HS-5 (cell line): ENCODE measurements around the gene HSD11B1L.
A peak's percentile ranks its signal among the peaks of the same experiment; 100 is the strongest.
"Not testable (repeated sequence)": the region's sequence is repeated elsewhere in the genome, so short reads cannot be mapped to it uniquely, and the experiment has no call there.

Source experiments
- DNase-seq: peaks from one replicate; pipeline ENCODE4 v3.0.0-alpha.2; 2012; ENCODE audit warnings: low read depth

The HSD11B1L gene

DNA sequence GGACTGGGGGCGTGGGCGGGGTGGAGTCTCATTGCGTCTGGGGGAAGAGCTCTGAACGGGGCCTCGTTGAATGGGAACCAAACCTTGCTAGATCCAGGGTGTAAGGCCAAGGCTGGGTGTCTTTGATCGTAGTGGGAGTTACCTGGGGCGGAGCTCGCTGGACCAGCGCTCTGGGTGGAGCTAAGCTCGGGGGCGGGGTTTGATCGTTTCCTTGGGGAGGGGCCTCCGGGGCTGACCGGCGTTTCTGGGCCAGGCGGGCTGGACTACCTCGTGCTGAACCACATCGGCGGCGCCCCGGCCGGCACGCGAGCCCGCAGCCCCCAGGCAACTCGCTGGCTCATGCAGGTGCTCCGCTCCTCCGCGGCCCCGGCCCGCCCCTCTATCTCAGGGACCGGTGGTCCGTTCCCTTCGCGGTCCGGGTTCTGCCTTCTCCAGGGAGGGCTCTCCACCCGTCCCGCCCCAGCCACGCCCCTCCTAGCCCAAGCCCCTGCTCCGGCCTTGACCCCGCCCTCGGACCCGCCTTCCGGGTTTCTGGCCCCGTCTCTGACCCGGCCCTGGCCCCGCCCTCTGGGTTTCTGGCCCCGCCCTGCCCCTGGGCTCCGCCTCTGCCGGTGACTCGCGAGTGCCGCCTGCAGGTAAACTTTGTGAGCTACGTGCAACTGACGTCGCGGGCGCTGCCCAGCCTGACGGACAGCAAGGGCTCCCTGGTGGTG is 6.0 kb downstream of the HSD11B1L start:
- DNase-seq = no peak

DNA sequence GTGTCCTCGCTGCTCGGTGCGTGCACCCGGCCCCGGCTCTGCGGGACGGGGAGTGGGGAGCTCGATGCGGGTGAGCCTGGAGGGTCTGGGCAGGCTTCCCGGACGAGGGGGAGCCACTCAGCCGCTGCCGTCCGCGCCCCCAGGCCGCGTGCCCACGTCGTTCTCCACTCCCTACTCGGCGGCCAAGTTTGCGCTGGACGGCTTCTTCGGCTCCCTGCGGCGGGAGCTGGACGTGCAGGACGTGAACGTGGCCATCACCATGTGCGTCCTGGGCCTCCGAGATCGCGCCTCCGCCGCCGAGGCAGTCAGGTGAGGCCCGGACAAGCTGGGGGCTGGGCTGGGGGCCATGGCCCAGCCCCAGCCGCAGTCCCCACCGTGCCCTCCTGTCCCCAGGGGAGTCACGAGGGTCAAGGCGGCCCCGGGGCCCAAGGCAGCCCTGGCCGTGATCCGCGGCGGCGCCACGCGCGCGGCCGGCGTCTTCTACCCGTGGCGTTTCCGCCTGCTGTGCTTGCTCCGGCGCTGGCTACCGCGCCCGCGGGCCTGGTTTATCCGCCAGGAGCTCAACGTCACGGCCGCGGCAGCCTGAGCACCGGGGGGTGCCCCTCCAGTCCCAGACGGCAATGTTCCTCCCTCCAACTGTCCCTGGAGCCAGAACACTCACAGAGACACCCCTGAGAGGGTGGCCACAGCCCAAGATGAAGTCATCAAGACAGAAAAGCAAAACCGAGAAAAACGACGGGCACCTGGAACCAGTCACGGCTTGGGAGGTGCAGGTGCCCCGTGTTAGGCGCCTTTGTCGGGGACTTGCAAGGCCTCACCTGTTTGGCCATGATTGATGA is 6.8 kb downstream of the HSD11B1L start:
- DNase-seq = no peak

DNA sequence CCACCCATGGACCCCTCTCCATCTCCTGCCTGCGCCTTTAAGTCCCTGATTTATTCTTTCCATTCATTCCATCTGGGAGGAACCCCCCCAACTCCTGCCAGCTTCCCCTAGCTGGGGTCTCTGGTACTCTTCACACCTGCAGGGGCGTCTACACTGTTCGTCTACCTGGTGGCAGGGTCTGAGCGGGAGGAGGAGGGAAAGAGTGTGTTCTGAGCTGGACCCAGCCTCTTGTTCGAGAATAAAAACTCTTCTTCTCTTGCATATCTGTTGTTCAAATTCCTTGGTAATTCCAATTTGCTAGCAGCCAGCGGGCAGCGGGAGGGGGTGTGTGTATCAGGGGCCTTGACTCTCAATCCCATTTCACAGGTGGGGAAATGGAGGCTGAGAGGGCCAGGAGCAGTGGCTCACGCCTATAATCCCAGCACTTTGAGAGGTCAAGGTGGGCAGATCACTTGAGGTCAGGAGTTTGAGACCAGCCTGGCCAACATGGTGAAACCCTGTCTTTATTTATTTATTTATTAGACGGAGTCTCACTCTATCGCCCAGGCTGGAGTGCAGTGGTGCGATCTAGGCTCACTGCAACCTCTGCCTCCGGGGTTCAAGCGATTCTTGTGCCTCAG is 7.5 kb downstream of the HSD11B1L start:
- DNase-seq = not testable (repeated sequence)

DNA sequence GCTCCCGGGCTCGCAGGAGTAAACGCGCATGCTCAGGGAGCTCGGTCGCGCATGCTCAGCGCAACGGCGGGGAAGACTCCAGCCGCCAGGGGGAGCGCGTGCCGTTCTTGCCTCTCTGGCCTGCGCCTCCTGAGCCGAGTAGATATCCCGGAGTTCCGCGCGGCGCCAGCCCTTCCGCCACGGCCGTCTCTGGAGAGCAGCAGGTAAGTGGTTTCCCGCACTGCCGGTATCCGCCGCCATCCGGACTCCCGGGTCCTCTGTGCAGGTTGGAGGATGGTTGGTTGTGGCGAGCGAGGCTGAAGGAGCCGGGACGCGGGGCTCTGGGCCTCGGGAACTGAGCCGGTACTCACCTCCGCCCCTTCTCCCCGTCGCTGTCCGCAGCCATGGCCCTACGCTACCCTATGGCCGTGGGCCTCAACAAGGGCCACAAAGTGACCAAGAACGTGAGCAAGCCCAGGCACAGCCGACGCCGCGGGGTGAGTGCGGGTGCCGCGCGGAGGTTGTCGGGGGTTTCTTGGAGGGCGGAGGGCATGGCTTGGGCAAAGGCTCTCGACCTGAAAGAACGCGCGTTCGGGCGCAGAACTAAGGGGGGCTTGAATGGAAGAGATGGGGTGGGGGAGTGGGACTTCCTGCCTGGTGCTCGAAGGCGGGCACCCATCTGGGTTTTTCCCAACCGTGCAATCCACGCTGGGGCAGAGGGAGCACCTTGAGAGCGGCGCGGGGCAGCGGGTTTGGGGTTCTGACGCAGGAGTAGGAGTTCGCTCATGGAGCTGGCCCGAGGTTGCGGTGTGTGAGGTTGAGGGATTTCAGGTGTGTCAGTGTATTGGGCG is 9.5 kb downstream of the HSD11B1L start, which contains the start of gene RPL36:
Gene RPL36 (plus strand): TSS at position 171 of the 830 bp plus-strand sequence. CDS start 213 bp downstream, at position 384.
- peak; percentile 76 for DNase-seq

DNA sequence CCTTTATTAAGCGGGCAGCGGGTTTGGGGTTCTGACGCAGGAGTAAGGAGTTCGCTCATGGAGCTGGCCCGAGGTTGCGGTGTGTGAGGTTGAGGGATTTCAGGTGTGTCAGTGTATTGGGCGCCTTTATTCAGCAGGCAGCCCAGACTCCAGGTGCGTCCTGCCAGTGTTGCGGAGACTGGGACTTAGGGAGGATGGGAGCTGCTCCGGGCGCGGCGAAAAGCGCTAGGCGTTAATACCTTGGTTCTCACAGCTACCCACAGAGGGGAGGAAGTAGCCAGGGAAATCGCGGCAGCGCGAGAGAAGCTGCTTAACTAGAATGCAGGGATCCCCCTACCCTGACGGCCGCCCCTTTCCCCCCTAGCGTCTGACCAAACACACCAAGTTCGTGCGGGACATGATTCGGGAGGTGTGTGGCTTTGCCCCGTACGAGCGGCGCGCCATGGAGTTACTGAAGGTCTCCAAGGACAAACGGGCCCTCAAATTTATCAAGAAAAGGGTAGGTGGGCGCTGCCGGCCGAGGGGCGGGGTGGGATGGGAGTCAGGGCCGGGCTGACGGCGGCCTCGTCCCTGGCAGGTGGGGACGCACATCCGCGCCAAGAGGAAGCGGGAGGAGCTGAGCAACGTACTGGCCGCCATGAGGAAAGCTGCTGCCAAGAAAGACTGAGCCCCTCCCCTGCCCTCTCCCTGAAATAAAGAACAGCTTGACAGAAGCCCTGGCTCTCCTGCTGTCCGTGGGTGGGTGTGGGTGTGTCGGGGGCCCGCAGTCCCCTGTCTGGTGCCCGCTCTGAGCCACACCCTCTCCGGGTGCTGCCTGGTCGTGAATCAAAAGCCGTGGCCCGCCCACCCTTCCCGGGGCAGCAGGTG is 10.4 kb downstream of the HSD11B1L start:
- DNase-seq = no peak

DNA sequence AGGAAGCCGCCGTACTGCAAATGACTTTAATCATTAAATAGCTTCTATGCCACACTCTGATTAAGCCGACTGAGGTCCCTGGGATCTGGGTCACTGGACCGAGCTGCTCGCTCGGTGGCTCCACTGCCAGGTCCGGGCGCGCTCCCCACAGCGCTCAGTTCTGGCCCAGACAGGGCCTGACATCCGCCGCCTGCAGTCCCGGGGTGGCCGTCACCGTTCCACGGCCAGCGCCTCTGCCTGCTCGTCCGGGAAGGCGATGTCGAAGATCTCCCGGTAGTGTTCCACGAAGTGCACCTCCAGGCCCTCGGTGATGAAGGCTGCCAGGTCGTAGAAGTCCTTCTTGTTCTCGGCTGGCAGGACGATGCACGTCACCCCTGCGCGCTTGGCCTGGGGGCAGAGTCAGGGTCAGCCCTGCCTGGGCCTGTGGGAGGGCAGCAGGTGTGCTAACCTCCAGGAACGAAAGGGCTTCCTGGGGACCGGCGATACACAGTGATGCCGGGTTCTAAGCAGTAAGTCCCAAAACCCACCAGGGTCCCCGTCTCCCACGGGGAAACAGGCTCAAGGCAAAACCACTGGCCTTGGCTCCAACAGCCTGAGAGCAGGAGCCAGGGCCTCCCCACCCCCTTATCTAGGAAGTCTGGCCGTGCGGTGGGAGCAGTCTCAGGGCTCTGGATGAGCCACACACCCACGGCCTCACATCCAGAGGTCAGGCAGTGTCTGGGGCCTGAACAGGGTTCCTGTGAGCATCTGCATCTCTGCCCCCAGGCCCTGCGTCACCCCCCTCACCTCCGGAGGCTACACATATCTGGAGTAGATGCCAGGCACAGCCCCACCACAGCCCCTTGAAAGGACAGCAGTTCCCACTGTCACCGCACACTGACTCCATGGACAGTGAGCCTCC is 11.2 kb downstream of the HSD11B1L start:
- no peak for DNase-seq

DNA sequence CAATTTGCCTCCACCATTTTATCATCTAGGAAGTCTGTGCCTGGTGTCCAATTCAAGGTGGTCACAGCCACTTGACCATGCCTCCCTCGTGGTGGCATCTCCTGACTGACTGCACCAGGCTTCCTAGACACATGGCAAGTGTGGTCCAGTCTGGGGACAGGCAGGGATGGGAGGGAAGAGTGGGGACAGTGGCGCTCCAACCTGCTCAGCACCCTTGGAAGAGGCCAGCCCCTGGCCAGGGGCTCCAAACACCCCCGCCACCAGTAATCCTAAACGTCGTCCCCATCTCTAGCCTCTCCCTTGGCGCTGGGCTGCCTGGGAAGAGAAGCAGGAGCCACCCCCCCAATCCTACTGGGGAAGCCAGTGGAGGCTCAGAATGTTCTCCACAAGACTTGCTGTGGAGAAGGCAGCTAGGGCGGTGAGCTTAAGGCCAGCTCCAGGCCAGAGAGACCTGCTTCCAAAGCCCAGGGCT is 11.9 kb downstream of the HSD11B1L start:
- no peak for DNase-seq

DNA sequence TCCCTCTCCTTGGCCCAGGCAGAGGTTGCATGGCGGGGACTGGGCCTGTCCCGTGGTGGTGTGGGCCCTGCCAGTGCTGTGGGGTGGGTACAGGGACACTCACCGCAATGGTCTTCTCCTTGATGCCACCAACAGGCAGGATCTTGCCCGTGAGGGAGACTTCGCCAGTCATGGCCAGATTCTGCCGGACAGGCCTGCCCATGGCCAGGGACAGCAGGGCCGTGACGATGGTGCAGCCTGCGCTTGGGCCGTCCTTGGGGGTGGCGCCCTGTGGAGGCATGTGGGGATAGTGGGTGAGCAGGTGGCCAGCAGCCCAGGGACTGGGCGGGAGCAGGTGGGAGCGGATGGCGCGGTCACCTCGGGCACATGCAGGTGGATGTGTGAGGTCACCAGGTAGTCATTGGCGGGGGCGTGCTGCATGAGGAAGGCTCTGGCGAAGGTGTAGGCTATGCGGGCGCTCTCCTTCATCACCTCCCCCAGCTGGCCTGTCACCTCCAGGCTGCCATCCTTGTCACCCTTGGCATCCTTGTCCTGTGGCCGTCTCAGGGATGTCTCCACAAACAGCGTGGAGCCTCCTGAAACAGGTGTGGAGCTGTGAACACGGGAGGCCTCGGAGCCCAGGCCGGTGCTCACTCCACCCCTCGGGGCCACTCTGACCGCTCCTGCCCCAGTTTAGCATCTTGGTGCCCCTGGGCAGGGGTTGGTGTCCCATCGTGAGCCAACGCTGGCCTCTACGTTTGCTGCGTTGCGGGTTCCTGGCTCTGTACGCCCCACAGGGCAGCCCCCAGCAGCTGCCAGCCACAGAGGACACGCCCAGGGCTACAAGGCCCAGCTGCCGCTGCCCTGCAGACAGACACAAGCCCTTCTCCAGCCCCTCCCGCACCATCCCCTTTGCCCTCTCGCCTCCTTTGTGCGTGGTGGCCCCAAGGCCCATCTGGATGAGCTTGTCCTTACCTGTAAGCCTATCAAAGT is 12.7 kb downstream of the HSD11B1L start:
- no peak for DNase-seq

DNA sequence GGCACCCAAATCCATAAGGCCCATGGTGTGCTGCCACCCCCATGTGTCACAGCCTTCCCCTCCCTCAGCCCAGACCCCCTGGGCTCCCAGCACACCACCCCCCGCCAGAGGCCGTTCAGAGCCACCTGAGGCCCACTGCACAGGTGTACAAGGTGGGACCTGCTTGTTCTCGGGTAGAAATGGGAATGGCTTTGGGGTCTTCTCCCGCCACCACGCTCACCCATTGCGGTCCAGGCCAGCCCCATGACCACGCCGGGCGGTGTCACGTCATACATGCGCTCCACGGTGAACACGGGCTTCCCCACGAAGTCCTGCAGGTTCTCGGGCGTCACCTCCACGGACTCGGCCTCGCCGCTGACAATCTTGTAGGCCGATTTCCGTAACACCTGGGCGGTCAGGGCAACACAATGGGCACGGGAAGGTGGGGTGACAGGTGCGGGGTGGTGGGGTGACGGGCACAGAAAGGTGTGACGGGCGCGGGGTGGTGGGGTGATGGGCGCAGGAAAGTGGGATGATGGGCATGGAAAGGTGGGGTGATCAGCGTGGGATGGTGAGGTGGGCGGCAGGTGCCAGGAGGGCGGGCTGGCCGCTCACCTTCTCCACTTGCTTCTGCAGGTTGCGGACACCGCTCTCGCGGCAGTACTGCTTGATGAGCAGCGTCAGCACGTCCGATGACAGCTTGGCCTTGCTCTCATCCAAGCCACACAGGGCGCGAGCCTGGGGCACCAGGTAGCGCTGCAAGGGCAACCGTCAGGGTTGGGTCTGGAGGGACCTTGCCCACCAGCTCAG is 13.5 kb downstream of the HSD11B1L start:
- no peak for DNase-seq

DNA sequence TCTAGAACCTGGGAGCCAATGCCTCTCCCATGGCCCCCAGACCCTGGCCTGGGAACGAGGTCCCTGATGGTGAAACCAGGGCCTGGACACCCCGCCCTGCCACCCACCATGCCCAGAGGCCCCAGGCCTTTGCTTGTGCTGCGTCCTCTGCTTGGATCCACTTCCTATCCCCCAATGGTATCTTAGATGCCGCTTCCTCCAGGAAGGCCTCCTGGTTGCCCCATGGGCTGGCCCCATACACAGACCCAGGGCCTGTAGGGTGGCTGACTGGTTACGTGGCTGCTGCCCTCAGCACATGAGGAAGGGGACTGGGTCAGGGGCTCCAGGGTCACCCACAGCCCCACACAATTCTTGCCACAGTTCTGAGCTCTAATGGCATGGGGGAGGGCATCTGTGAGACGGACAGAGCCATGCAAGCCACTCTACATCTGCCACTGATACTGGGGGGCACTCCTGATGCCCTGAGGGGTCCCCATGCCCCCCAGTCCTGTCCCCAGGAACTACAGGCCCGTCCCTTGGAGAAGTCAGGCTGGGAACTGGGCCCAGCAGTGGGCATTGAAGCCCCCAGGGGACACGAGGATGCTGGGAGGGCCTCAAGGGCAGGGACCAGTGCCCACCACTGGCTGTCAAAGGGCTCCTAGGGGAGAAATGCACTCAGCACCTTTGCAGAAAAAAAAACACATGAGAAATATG is 14.3 kb downstream of the HSD11B1L start:
- no peak for DNase-seq

DNA sequence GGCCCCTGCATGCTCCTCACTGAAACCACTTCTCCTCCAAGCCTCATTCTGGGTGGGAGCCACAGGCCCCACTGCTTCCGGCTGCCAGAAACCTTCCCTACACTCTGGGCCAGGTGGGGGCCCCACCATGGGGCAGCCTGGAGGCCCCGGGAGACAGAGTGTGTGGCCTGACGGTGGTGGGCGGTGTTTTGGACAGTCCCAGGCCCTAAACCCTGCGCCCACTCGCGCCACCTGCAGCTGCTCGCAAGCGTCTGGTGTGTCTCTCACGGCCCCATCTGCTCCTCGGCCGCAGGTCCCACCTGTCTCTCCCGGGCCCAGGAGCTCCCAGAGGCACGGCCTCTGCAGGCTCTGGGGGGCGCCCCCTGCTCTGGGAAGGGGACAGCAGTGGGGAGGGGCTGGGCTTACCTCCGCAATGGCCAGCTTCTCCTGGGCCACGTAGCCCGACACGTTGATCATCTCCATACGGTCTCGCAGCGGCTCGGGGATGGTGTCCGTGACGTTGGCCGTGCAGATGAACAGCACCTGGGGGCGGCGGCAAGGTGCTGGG is 14.9 kb downstream of the HSD11B1L start:
- DNase-seq = no peak

DNA sequence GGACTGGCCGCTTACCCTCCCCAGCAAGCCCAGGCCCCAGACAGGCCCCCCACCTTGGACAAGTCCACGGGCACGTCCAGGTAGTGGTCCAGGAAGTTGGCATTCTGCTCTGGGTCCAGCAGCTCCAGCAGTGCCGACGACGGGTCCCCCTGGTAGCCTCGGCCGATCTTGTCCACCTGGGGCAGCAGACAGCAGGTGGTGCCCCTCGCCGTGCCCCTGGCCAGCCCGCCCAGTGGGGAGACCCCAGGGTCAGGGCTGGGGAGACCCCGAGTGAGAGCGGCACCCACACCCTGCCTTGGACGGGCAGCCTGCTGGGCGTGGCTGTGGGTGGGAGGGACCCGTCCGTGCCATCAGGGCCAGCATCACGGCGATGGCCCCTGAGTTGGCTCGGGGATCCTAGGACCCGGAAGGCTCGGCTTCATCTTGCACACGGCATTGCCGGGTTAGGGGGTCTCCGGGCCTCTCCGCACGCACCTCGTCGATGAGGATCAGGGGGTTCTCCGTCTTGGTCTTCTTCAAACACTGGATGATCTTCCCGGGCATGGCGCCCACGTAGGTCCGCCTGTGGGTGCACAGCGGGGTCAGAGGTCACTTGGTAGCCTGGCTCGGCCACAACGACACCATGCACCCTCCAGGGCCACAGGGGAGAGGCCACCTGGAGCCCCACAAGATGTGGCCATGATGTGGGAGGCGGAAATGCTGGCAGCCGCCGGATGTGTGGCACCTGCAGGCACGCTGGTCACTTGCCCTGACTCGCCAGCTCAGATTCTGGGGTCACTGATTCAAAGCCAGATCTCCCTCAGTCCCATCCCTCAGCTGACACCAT is 15.6 kb downstream of the HSD11B1L start:
- DNase-seq = no peak

DNA sequence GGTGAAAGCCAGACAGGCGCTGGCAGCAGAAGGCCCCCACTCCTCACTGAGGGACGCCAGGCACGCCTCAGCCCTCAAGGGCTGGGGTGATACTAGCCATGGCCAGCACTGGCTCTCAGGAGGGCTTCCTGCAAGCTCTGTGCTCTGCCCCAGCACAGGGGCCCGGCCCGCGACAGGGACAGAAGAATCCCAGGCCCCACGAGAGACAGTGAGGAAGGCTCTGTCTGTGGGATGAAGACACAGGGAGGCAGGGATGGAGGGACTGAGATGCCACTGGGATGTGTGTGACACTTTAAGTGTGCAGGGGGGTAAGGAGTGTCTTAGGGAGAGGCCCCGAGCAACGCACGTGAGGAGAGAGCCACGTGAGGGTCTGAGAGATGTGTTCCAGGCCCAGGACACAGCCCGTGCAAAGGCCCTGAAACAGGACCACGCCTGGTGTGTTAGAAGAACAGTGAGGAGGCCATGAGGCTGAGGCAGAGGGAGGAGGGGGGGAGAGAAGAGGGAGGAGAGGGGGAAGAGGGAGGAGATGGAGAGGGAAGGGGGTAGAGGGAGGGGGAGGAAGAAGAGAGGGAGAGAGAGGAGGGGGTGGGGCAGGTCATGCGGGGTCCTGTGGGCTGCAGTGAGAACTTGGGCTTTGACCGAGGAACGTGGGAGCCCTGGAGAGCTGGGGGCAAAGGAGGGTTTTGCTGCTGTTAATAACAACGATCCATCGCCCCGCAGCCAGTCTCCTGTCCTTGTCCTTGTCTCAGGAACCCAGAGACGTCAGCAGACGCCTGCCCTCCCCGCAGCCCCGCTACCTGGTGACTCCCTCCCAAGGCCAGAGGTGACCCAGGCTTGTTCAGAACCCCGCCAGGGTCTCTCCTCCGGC is 16.4 kb downstream of the HSD11B1L start:
- DNase-seq = no peak

DNA sequence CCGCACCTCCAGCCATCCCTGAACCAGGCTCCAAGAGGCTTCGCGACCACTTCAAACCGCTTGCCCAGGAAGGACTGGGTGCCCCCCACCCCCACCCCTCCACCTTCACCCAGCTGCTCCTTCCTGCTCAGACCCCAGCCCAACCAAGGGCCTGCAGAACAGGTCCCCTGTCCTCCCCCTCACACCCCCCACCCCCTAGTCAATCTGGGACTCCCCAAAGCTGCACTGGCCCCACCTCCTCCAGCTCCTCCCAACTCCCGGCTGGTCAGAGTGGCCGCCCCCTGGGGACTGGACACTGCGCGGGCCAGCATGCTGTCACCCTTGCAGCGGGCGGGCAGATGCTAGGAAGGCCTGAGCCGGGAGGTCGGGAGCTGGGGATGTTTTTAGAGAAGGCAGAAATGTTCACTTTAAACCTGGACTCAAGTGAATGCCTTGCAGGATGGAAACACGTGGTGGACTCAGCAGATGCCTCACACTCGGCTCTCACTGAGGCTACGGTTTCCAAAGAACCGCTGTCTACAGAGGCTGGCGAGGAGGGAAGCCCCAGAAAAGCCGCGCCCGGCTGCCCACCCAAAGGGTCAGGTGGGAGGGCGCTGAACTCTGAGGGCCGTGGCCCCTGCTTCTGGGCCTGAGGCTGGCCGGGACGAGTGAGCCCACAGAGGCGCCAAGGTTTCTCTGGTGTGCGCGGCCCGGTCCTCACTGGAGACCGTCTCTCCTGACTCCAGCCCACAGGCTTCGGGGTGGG is 17.2 kb downstream of the HSD11B1L start:
- no peak for DNase-seq
